Posterior vena cava (tissue), 2 donors: ENCODE data around the gene PNPLA8. TPM values are rescaled to one million over a fixed set of nuclear protein-coding genes. Genes with fewer than 3 reads are reported as not detected.

ENCODE experiments used
- DNase-seq: peaks from one replicate; pipeline ENCODE4 v3.0.0-alpha.2; 2020; ENCODE audit warnings: low spot score
- intact Hi-C, 2 donors: fragments of 100-400 bp; cut with DNase I; formaldehyde crosslinking; loops; one replicate each; pipeline versions ENCODE4 v1.14.1 to v1.14.2; 2022 to 2023
- total RNA-seq, 2 donors: library from RNA; stranded (reverse); fragmentation: NEBNext Ultra II Directional; extraction: Animal tissue kit (Norgen Biotek cat#: 25700); gene quantifications; one replicate each; pipeline ENCODE4 v1.2.1, GENCODE V29; 2021
- donor health status: DM: yes; HTN: yes; CAD: no.
- donor health status: DM: yes; HTN: yes; CAD: no.

PNPLA8 gene
- total RNA-seq, 2 donors from 2014 or later, result 39.6 to 46.6 TPM

GRCh38 chr7:108423089-108423989 is 102.6 kb downstream of the PNPLA8 start:
- no peak for DNase-seq

DNA sequence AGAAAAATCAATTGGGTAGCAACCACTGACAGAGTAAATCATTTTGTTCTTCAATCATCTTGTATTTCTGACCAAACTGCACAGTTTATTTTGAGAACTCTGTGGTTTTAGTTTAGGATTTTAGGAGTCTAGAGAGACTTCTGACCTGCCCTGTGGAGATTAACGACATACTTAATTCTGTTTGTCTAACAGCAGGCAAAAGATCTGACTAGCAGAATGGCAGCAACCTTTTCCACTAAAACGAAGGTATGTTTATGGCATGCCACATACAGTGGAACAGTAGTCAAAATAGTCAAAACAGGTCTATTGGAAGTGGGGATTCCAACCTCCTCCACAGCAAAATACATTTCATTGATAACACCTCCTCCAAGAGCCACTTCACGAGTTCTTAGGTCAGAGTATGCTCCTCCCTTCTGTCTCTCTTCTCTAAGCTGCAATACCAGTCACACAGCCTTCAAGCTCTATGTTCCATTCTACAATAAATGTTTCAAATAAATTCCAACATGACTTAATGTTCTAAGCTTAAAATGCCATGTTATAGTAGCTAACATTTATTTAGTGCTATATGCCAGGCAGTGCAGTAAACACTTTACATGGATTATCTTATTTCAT is 104.1 kb downstream of the PNPLA8 start:
- intact Hi-C loops, result loop anchor here in 1 of 2 donors (5.0 kb wide), 1 partner anchor 1615 kb away; no protein-coding TSS in a partner anchor
- no peak for DNase-seq

More at GRCh38 chr7:108423089-108423989, 102.6 kb downstream of the PNPLA8 start:
- intact Hi-C loops, result loop anchor here in 1 of 2 donors (5.0 kb wide), 1 partner anchor 1616 kb away; no protein-coding TSS in a partner anchor

Other genes starting within 250 kb of the PNPLA8 start
- 1 to 10 TPM; 1.5 to 1.7 TPM for gene NRCAM, start 69.7 kb downstream of the PNPLA8 start, total RNA-seq
- gene THAP5, start 43.6 kb upstream of the PNPLA8 start, total RNA-seq, result 10 to 100 TPM; 21.3 to 27.9 TPM
- gene DNAJB9, start 43.7 kb upstream of the PNPLA8 start, total RNA-seq, result 10 to 100 TPM; 29.2 to 30.0 TPM